A673 (cell line): ENCODE results near the gene ATG14. TPM values are rescaled to one million over a fixed set of nuclear protein-coding genes. Genes with fewer than 3 reads are reported as not detected.

Experiments
- BruUV-seq: library from RNA; stranded (reverse); fragments of 400-500 nt; replicated peaks from 2 replicates; lab custom pipeline; 2021; lab: Mats Ljungman, UMichigan
- CTCF ChIA-PET: fragments of 300-600 bp; sonication (Branson Sonifier 250); formaldehyde crosslinking; loops from one replicate; lab custom pipeline; 2022; ENCODE audit warnings: antibody characterized with exemption; lab: Charles Lee
- POLR2A ChIA-PET: fragments of 300-600 bp; sonication (Branson Sonifier 250); formaldehyde crosslinking; loops from one replicate; lab custom pipeline; 2022; ENCODE audit warnings: antibody characterized with exemption; ENCODE audit not compliant: low non-redundant PET; lab: Charles Lee
- DNase-seq: peaks from one replicate; pipeline ENCODE4 v3.0.0-alpha.2; 2015; ENCODE audit warnings: low spot score
- H3K27ac ChIP-seq: fragments of 200-600 bp; sonication (generic); 2 replicates; pipeline ENCODE4 v1.5.1; 2016; ENCODE audit warnings: mixed run types, low read depth, mild to moderate bottlenecking, mixed read lengths, antibody characterized with exemption, low read length; ENCODE audit not compliant: poor library complexity, severe bottlenecking
- H3K27me3 ChIP-seq: fragments of 200-600 bp; sonication (generic); replicated peaks from 2 replicates; pipeline ENCODE4 v1.6.1; 2017; ENCODE audit warnings: mixed run types, low read depth, mild to moderate bottlenecking, mixed read lengths, antibody characterized with exemption, low read length; ENCODE audit not compliant: insufficient read depth, poor library complexity
- H3K36me3 ChIP-seq: fragments of 200-600 bp; sonication (generic); 2 replicates; pipeline ENCODE4 v1.6.1; 2016; ENCODE audit warnings: mixed run types, mild to moderate bottlenecking, mixed read lengths, antibody characterized with exemption, low read length; ENCODE audit not compliant: insufficient read depth, poor library complexity, severe bottlenecking
- H3K4me1 ChIP-seq: fragments of 200-600 bp; sonication (generic); 2 replicates; pipeline ENCODE4 v1.6.1; 2017; ENCODE audit warnings: mixed run types, mild to moderate bottlenecking, mixed read lengths, antibody characterized with exemption, low read length; ENCODE audit not compliant: insufficient read depth, poor library complexity, severe bottlenecking
- H3K4me3 ChIP-seq: fragments of 200-600 bp; sonication (generic); 2 replicates; pipeline ENCODE4 v1.5.1; 2016; ENCODE audit warnings: low read depth, mixed run types, mild to moderate bottlenecking, mixed read lengths, low read length; ENCODE audit not compliant: poor library complexity, severe bottlenecking
- H3K9me3 ChIP-seq: fragments of 200-600 bp; sonication (generic); 2 replicates; pipeline ENCODE4 v1.6.1; 2016; ENCODE audit warnings: mixed run types, low read depth, mild to moderate bottlenecking, mixed read lengths, antibody characterized with exemption, low read length; ENCODE audit not compliant: poor library complexity, severe bottlenecking
- CTCF ChIP-seq: fragments of 300-800, 200-600 bp; sonication (generic); conservative IDR thresholded peaks from 2 replicates; pipeline ENCODE4 v1.5.1; 2017; ENCODE audit warnings: low read depth, mild to moderate bottlenecking, antibody characterized with exemption, low read length, moderate library complexity, mixed read lengths
- EZH2 ChIP-seq: fragments of 200-600 bp; sonication (generic); IDR thresholded peaks from 2 replicates; pipeline ENCODE4 v1.6.1; 2017; ENCODE audit warnings: borderline replicate concordance, low read depth, mild to moderate bottlenecking, mixed read lengths, antibody characterized with exemption, low read length; ENCODE audit not compliant: poor library complexity, severe bottlenecking
- intact Hi-C: fragments of 100-400 bp; cut with micrococcal nuclease; formaldehyde crosslinking; loops from one replicate; pipeline ENCODE4 v1.10.0; 2022; ENCODE audit not compliant: unreplicated experiment
- total RNA-seq: library from RNA; stranded (reverse); gene quantifications from 2 replicates; pipeline ENCODE4 v1.2.3, GENCODE V29; 2021

ATG14 gene
- total RNA-seq, 1 experiment from 2014 or later, result 10.4 TPM

DNA sequence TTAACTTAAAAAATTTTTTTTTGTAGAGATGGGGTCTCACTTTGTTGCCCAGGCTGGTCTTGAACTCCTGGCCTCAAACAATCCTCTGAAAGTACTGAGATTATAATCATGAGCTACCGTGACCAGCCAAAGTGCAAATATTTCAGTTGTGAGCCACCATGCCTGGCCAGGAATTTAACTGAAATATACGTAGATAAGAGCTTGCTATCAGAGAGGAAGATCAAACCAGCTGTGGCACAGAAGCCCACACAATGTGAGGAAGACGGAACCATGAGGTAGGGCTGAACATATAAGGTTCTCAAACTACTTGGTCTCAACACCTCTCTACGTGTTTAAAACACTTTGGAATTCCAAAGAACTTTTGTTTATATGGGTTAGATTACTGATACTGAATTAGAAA lies 29.1 kb downstream of the ATG14 start:
- Histone ChIP-seq H3K4me1 (no peaks in the 10 kb centered on the region), H3K4me3 (no peak overlapping the region), H3K9me3 (no peaks in the 10 kb centered on the region), H3K36me3 (peaks cover 2% of the 10 kb centered on the region), H3K27ac (no peak overlapping the region), H3K27me3 (no peaks in the 10 kb centered on the region)
- POLR2A ChIA-PET, result no interaction called here
- BruUV-seq, result no TSS peak
- CTCF ChIA-PET, result no interaction called here
- intact Hi-C loops, result no loop called here
- no peak for DNase-seq
- TF ChIP-seq CTCF, result no peak
- no peak for TF ChIP-seq EZH2

- H3K9me3 ChIP-seq, result no peaks in the 10 kb centered on the region
- no peak for DNase-seq
- POLR2A ChIA-PET, result interaction anchor here (0.5 kb wide), 1 partner anchor 11 kb away, joined by 10 read pairs; no protein-coding TSS in a partner anchor
- H3K27ac ChIP-seq, result no peak overlapping the region
- TF ChIP-seq EZH2, result no peak
- no peak for TF ChIP-seq CTCF
- BruUV-seq, result no TSS peak
- intact Hi-C loops, result no loop called here
- H3K36me3 ChIP-seq, result peaks cover 2% of the 10 kb centered on the region
- CTCF ChIA-PET, result no interaction called here
- H3K4me1 ChIP-seq, result no peaks in the 10 kb centered on the region
- H3K4me3 ChIP-seq, result no peak overlapping the region
- H3K27me3 ChIP-seq, result no peaks in the 10 kb centered on the region
These were observed 30.1 kb downstream of the ATG14 start for GRCh38 chr14:55381561-55381960.

DNA sequence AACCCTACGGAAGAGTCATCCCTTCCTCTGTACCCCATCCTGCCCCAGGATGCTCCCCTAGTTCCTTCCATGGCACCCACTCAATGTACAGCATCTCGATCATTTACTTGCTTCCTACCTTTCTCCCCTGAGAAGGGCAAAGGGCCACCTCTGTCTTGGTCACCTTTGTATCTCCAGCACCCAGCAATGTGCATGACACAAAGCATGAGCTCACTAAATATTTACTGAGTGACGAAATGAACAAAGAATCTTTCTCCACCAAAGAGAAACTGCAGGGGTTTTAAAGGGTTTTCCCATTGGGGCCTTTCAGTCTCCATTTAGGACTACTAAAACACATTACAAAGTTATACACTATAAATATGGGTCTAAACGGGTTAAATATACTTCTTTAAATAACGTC lies 30.6 kb downstream of the ATG14 start:
- intact Hi-C loops, result no loop called here
- H3K36me3 ChIP-seq, result peaks cover 2% of the 10 kb centered on the region
- no peak for DNase-seq
- H3K9me3 ChIP-seq, result no peaks in the 10 kb centered on the region
- no peaks in the 10 kb centered on the region for H3K27me3 ChIP-seq
- TF ChIP-seq CTCF (no peak), EZH2 (no peak)
- ChIA-PET CTCF (no interaction called here), POLR2A (interaction anchor here (0.6 kb wide), 1 partner anchor 34 kb away, joined by 3 read pairs; no protein-coding TSS in a partner anchor)
- no peak overlapping the region for H3K27ac ChIP-seq
- BruUV-seq, result no TSS peak
- no peak overlapping the region for H3K4me3 ChIP-seq
- H3K4me1 ChIP-seq, result no peaks in the 10 kb centered on the region
